RWPE1 (cell line): ENCODE data around the gene AGAP5.

Experiments
- CTCF ChIA-PET: fragments of 350-600 bp; sonication (Branson Sonifier 250); formaldehyde crosslinking; extraction: SDS; loops from one replicate; lab custom pipeline; 2021; lab: Yijun Ruan, JAX
- POLR2A ChIA-PET: fragments of 400-600 bp; formaldehyde crosslinking; extraction: SDS; loops from one replicate; lab custom pipeline; 2020; ENCODE audit warnings: antibody characterized with exemption; ENCODE audit not compliant: low non-redundant PET; lab: Yijun Ruan, JAX
- DNase-seq: peaks from one replicate; pipeline ENCODE4 v3.0.0; 2012; ENCODE audit warnings: low spot score
- H3K27ac ChIP-seq: fragments of 450-650 bp; 2 replicates; pipeline ENCODE4 v1.5.1; 2017
- TF ChIP-seq, protein P1 (sequence below): fragments of 450-650 bp; conservative IDR thresholded peaks from 2 replicates; pipeline ENCODE4 v1.5.1; 2017; ENCODE audit warnings: low read depth, mild to moderate bottlenecking

The AGAP5 gene

DNA sequence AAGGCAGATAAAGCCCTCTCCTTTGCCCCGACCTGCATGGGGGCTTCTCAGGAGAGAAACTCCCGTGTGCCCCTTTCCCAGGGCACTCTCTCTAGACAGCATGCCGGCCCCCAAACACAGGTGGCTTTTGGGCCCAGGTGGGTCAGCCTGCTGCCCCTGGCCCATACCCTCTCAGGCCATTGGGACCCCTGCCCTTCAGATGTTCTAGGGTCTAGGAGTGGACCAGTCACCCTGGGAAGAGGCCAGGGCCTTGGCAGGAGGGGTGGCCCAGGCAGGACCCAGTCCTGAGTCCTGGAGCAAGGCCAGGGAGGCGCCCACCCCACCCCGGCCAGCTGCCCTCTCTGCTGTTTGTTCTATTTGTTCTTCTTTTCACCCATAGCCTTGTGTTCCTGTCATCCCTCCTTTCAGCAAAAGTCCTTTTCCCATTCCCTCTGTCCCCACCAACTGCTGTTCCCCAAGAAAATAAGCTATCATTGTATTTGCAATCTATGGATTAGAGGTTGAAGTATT is 36.9 kb upstream of the AGAP5 start:
- TF ChIP-seq, protein P1, sequence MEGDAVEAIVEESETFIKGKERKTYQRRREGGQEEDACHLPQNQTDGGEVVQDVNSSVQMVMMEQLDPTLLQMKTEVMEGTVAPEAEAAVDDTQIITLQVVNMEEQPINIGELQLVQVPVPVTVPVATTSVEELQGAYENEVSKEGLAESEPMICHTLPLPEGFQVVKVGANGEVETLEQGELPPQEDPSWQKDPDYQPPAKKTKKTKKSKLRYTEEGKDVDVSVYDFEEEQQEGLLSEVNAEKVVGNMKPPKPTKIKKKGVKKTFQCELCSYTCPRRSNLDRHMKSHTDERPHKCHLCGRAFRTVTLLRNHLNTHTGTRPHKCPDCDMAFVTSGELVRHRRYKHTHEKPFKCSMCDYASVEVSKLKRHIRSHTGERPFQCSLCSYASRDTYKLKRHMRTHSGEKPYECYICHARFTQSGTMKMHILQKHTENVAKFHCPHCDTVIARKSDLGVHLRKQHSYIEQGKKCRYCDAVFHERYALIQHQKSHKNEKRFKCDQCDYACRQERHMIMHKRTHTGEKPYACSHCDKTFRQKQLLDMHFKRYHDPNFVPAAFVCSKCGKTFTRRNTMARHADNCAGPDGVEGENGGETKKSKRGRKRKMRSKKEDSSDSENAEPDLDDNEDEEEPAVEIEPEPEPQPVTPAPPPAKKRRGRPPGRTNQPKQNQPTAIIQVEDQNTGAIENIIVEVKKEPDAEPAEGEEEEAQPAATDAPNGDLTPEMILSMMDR, result no peak
- H3K27ac ChIP-seq, result peak overlapping the region; percentile 25; the same call in 1 of the 2 replicates
- DNase-seq, result no peak
- ChIA-PET CTCF (no interaction called here), POLR2A (interaction anchor here (0.6 kb wide), 1 partner anchor 27 kb away, joined by 3 read pairs; no protein-coding TSS in a partner anchor)

DNA sequence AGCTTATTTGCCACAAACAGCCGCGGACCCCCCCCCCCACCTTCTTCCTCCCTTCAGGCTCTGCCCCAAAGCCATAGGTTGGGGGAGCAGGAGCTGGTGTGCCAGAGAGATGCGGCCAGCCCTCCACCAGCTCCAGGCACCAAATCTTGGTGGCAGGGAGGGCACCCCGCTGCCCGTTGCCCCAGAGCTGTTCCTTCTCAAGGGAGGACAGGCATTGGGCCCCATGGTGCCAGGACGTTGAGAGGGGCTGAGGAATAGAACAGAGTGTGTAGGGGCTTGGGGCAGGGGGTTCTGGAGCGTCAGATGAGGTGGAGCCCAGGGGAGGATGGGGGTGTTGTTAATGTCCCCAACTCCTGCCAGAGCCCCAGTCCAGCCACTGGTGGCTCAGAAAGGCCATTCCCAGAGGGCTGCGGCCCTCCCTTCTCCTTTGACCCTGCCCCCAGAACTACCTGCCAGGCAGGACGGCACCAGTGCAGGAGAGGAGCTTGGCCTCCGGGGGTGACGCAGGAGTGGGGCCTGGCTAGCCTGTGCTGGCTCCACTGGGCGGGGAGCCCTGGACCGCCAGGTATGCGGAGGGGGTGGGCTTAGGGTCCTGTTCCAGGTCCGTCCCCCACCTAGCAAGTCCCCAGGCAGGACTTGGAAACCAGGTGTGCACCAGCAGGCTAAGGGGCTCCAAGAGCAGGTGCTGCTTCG is 36.3 kb upstream of the AGAP5 start:
- TF ChIP-seq, protein P1, result no peak
- ChIA-PET CTCF (interaction anchor here (0.6 kb wide), 2 partner anchors 96 to 301 kb away, joined by 3 to 4 read pairs; no protein-coding TSS in a partner anchor), POLR2A (no interaction called here)
- no peak overlapping the region; the same call in 1 of the 2 replicates for H3K27ac ChIP-seq
- DNase-seq, result no peak

DNA sequence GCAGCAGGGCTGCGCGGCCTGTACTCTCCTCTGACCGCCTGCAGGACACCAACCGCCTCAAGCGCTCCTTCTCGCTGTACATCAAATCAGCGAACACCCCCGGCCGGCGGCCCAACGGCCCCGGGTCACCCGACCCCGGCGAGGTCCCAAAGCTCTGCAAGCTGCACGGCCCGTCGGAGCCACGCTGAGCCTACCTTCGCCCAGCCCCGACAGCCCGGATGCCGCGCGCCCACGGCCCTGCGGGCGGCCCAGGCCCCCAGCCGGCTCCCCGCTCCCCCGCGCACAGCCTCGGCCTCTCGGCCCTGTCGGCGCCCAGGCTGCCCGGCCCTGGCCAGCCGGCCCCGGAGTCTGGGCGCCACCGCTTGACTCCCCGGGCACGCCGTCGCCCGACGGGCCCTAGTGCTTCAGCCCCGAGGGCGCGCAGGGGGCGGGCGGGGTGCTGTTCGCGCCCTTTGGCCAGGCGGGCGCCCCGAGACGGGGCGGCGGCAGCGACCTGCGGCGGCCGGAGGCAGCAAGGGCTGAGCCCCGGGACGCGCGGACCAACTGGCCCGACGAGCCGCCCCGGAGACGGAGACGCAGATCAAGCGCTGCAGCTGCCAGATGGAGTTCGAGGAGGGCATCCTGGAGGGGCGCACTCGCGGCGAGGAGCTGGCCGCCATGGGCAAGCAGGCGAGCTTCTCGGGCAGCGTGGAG is 35.2 kb upstream of the AGAP5 start:
- TF ChIP-seq, protein P1, result no peak
- CTCF ChIA-PET, result no interaction called here
- DNase-seq, result no peak
- POLR2A ChIA-PET, result interaction anchor here (1.8 kb wide), 1 partner anchor 8 kb away, joined by 6 read pairs; no protein-coding TSS in a partner anchor
- H3K27ac ChIP-seq, result no peak overlapping the region

DNA sequence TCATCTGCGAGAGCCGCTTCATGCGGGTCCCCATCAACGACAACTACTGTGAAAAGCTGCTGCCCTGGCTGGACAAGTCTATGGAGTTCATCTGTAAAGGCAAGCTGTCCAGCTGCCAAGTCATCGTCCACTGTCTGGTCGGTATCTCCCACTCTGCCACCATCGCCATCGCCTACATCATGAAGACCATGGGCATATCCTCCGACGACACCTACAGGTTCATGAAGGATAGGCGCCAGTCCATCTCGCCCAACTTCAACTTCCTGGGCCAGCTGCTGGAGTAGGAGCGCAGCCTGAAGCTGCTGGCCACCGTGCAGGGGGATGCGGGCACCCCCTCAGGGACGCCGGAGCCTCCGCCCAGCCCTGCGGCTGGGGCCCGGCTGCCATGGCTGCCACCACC is 34.5 kb upstream of the AGAP5 start:
- DNase-seq, result no peak
- CTCF ChIA-PET, result no interaction called here
- TF ChIP-seq, protein P1, result no peak
- POLR2A ChIA-PET, result interaction anchor here (1.8 kb wide), 1 partner anchor 9 kb away, joined by 6 read pairs; no protein-coding TSS in a partner anchor
- H3K27ac ChIP-seq, result no peak overlapping the region

DNA sequence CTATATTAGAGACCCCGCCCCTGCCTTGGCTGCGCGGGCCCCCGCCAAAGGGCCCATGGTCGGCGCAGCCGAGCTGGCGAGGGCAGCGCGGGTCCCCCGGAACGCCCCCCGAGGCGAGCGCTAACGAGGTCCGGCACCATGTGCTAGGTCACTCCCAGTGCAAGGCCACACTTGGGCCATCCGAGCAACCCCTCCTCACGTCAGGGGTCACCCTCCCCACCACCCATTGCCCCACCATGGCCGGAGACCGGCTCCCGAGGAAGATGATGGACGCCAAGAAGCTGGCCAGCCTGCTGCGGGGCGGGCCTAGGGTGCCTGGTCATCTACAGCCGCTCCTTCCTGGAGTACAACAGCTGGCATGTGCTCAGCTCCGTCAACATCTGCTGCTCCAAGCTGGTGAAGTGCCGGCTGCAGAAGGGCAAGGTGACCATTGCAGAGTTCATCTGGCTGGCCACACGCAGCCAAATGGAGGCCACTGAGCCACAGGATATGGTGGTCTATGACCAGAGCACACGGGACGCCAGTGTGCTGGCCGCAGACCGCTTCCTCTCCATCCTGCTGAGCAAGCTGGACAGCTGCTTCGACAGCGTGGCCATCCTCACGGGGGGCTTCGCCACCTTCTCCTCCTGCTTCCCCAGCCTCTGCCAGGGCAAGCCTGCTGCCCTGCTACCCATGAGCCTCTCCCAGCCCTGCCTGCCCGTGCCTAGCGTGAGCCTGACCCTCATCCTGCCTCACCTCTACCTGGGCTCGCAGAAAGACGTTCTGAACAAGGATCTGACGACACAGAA is 33.9 kb upstream of the AGAP5 start:
- ChIA-PET CTCF (interaction anchor here (0.6 kb wide), 1 partner anchor 46 kb away, joined by 4 read pairs; no protein-coding TSS in a partner anchor), POLR2A (interaction anchor here (1.2 to 1.8 kb wide), 2 partner anchors 9 to 54 kb away, joined by 4 to 6 read pairs; no protein-coding TSS in a partner anchor)
- DNase-seq, result no peak
- peak overlapping the region; percentile 13; the same call in 1 of the 2 replicates for H3K27ac ChIP-seq
- TF ChIP-seq, protein P1, result no peak
